H1 (cell line): ENCODE data around the gene MYO1D. TPM values are rescaled to one million over a fixed set of nuclear protein-coding genes. Genes with fewer than 3 reads are reported as not detected.

Source experiments
- CTCF ChIA-PET: fragments of 300-600 bp; sonication (Branson Sonifier 250); formaldehyde crosslinking; loops from one replicate; lab custom pipeline; 2021; ENCODE audit not compliant: partially characterized antibody; lab: Charles Lee
- POLR2A ChIA-PET: fragments of 300-600 bp; sonication (Branson Sonifier 250); formaldehyde crosslinking; loops from one replicate; lab custom pipeline; 2021; ENCODE audit warnings: inconsistent platforms; ENCODE audit not compliant: partially characterized antibody; lab: Charles Lee
- DNase-seq, 2 experiments: peaks; one replicate each; pipeline versions ENCODE4 v3.0.0 to v3.0.0-alpha.2; 2010 to 2022; ENCODE audit warnings: low spot score in 2 of 2, low read depth in 1 of 2, mixed read lengths in 1 of 2
- FAIRE-seq: peaks from 2 replicates; lab custom pipeline; 2011; peaks lifted over from hg19 to GRCh38; lab: Jason Lieb, UNC
- H2AFZ ChIP-seq: 2 replicates; pipeline ENCODE4 v1.8.1; 2012; ENCODE audit warnings: low read length, inconsistent platforms
- H2AK5ac ChIP-seq: 2 replicates; pipeline ENCODE4 v1.6.1; 2013; ENCODE audit warnings: low read depth, low read length
- H2BK120ac ChIP-seq: replicated peaks from 2 replicates; pipeline ENCODE3; 2013; ENCODE audit warnings: low read depth, low read length, inconsistent platforms
- H2BK12ac ChIP-seq: 2 replicates; pipeline ENCODE4 v1.6.1; 2013; ENCODE audit warnings: low read depth, low read length
- H2BK15ac ChIP-seq: 2 replicates; pipeline ENCODE4 v1.6.1; 2013; ENCODE audit warnings: low read length
- H2BK20ac ChIP-seq: 2 replicates; pipeline ENCODE4 v1.6.1; 2013; ENCODE audit warnings: low read length
- H2BK5ac ChIP-seq: 2 replicates; pipeline ENCODE4 v1.6.1; 2013; ENCODE audit warnings: low read depth, low read length
- H3K14ac ChIP-seq: 2 replicates; pipeline ENCODE4 v1.6.1; 2013; ENCODE audit warnings: inconsistent platforms; ENCODE audit not compliant: insufficient read length
- H3K18ac ChIP-seq: 2 replicates; pipeline ENCODE4 v1.6.1; 2013; ENCODE audit warnings: low read length; ENCODE audit errors: extremely low read depth
- H3K23ac ChIP-seq: 2 replicates; pipeline ENCODE4 v1.6.1; 2013; ENCODE audit warnings: inconsistent platforms; ENCODE audit not compliant: insufficient read length
- H3K23me2 ChIP-seq: 2 replicates; pipeline ENCODE4 v1.6.1; 2013; ENCODE audit warnings: low read depth, low read length
- H3K27ac ChIP-seq: 2 replicates; pipeline ENCODE4 v1.6.1; 2011; ENCODE audit warnings: low read depth, low read length, inconsistent platforms
- H3K27me3 ChIP-seq, 4 experiments: replicated peaks in 1 of 4; 1 replicate in 1 of 4; 2 replicates in 3 of 4; pipeline versions ENCODE4 v1.6.1 to v1.8.1; 2011 to 2013; ENCODE audit warnings: low read length in 3 of 4, mild to moderate bottlenecking in 3 of 4, inconsistent platforms in 2 of 4, mixed read lengths in 2 of 4, moderate library complexity in 1 of 4; ENCODE audit not compliant: control insufficient read depth in 3 of 4, insufficient read depth in 3 of 4; ENCODE audit errors: extremely low read depth in 1 of 4
- H3K36me3 ChIP-seq, 4 experiments: 2 replicates each; pipeline versions ENCODE4 v1.6.1 to v1.8.1; 2011 to 2013; ENCODE audit warnings: mild to moderate bottlenecking in 4 of 4, low read length in 3 of 4, moderate library complexity in 2 of 4, control low read depth in 1 of 4, inconsistent platforms in 1 of 4; ENCODE audit not compliant: insufficient read depth in 4 of 4, control insufficient read depth in 2 of 4
- H3K4ac ChIP-seq: replicated peaks from 2 replicates; pipeline ENCODE3; 2013; ENCODE audit warnings: low read length, low read depth, mixed read lengths, inconsistent platforms; ENCODE audit not compliant: insufficient read length
- H3K4me1 ChIP-seq, 4 experiments: replicated peaks in 1 of 4; 1 replicate in 1 of 4; 2 replicates in 3 of 4; pipeline versions ENCODE4 v1.6.1 to v1.8.1; 2011 to 2013; ENCODE audit warnings: low read length in 3 of 4, inconsistent platforms in 2 of 4, mixed read lengths in 1 of 4; ENCODE audit not compliant: insufficient read depth in 4 of 4, control insufficient read depth in 3 of 4
- H3K4me2 ChIP-seq, 2 experiments: 2 replicates each; pipeline versions ENCODE4 v1.6.1 to v1.8.1; 2011 to 2013; ENCODE audit warnings: low read depth in 2 of 2, low read length in 2 of 2, control low read depth in 1 of 2, inconsistent platforms in 1 of 2, mild to moderate bottlenecking in 1 of 2; ENCODE audit not compliant: insufficient read depth in 1 of 2
- H3K4me3 ChIP-seq, 4 experiments: fragments of 200-600, 300-600 bp in 1 of 4; sonication (generic), shearing (Covaris generic), sonication (Bioruptor Twin) in 1 of 4; 2 replicates each; pipeline versions ENCODE4 v1.5.1 to v1.8.1; 2011 to 2016; ENCODE audit warnings: low read length in 4 of 4, low read depth in 3 of 4, control low read depth in 2 of 4, inconsistent platforms in 2 of 4, mild to moderate bottlenecking in 2 of 4, mixed read lengths in 1 of 4, moderate library complexity in 1 of 4; ENCODE audit not compliant: insufficient read depth in 2 of 4; ENCODE audit errors: extremely low read depth in 1 of 4
- H3K56ac ChIP-seq: replicated peaks from 2 replicates; pipeline ENCODE3; 2013; ENCODE audit warnings: low read depth, mild to moderate bottlenecking, mixed read lengths, low read length, inconsistent platforms; ENCODE audit not compliant: insufficient read length
- H3K79me1 ChIP-seq: 2 replicates; pipeline ENCODE4 v1.6.1; 2013; ENCODE audit warnings: low read depth, low read length, control low read depth
- H3K79me2 ChIP-seq, 2 experiments: 2 replicates each; pipeline versions ENCODE4 v1.6.1 to v1.8.1; 2012 to 2013; ENCODE audit warnings: low read length in 2 of 2, mild to moderate bottlenecking in 2 of 2, inconsistent platforms in 1 of 2; ENCODE audit not compliant: insufficient read depth in 2 of 2, control insufficient read depth in 1 of 2
- H3K9ac ChIP-seq, 4 experiments: replicated peaks in 1 of 4; 1 replicate in 1 of 4; 2 replicates in 3 of 4; pipeline versions ENCODE4 v1.6.1 to v1.8.1; 2011 to 2013; ENCODE audit warnings: low read depth in 3 of 4, low read length in 3 of 4, control low read depth in 2 of 4, mild to moderate bottlenecking in 2 of 4, moderate library complexity in 2 of 4, inconsistent platforms in 1 of 4; ENCODE audit errors: extremely low read depth in 1 of 4
- H3K9me3 ChIP-seq, 2 experiments: 2 replicates each; pipeline versions ENCODE4 v1.6.1 to v1.8.1; 2012 to 2013; ENCODE audit warnings: mild to moderate bottlenecking in 2 of 2, moderate library complexity in 2 of 2, control low read depth in 1 of 2, inconsistent platforms in 1 of 2, low read depth in 1 of 2, low read length in 1 of 2, mixed read lengths in 1 of 2; ENCODE audit not compliant: insufficient read depth in 2 of 2
- H4K20me1 ChIP-seq, 2 experiments: replicated peaks in 1 of 2; 2 replicates each; pipeline versions ENCODE3 to v1.8.1; 2011 to 2013; ENCODE audit warnings: inconsistent platforms in 2 of 2, low read length in 2 of 2, mild to moderate bottlenecking in 1 of 2; ENCODE audit not compliant: insufficient read depth in 2 of 2, control insufficient read depth in 1 of 2
- H4K5ac ChIP-seq: 2 replicates; pipeline ENCODE4 v1.6.1; 2013; ENCODE audit warnings: low read length, low read depth, mixed read lengths, inconsistent platforms; ENCODE audit not compliant: insufficient read length
- H4K8ac ChIP-seq: 2 replicates; pipeline ENCODE4 v1.8.0; 2013; ENCODE audit warnings: mild to moderate bottlenecking, moderate library complexity, low read length, inconsistent platforms; ENCODE audit not compliant: insufficient read depth; ENCODE audit errors: extremely low read depth
- H4K91ac ChIP-seq: replicated peaks from 2 replicates; pipeline ENCODE3; 2013; ENCODE audit warnings: low read length, mixed read lengths, inconsistent platforms; ENCODE audit not compliant: insufficient read length
- CBX5 ChIP-seq: fragments of 300-800, 300-1000 bp; sonication (generic); IDR thresholded peaks from 2 replicates; pipeline ENCODE4 v1.7.1; 2016; ENCODE audit warnings: antibody characterized with exemption, low read length, low read depth
- CHD2 ChIP-seq: IDR thresholded peaks from 2 replicates; pipeline ENCODE4 v1.6.1; 2012; ENCODE audit warnings: low read length, improper control_type of control experiment
- KDM4A ChIP-seq: IDR thresholded peaks from one replicate; pipeline ENCODE4 v1.7.1; 2012; ENCODE audit warnings: low read depth, mild to moderate bottlenecking, moderate library complexity, low read length, inconsistent platforms; ENCODE audit not compliant: severe bottlenecking
- POLR2A ChIP-seq, 2 experiments: IDR thresholded peaks; 1 replicate in 1 of 2; 2 replicates in 1 of 2; pipeline ENCODE4 v1.6.1; 2011; ENCODE audit warnings: low read depth in 2 of 2, low read length in 2 of 2, mild to moderate bottlenecking in 2 of 2; ENCODE audit errors: control extremely low read depth in 1 of 2
- RAD21 ChIP-seq, 2 experiments: IDR thresholded peaks in 1 of 2; conservative IDR thresholded peaks in 1 of 2; 2 replicates each; pipeline ENCODE4 v1.6.1; 2011; ENCODE audit warnings: low read depth in 2 of 2, low read length in 2 of 2, improper control_type of control experiment in 1 of 2, inconsistent platforms in 1 of 2, mild to moderate bottlenecking in 1 of 2, moderate library complexity in 1 of 2
- SP4 ChIP-seq: IDR thresholded peaks from 2 replicates; pipeline ENCODE4 v1.6.1; 2012; ENCODE audit warnings: low read length, inconsistent platforms
- SRF ChIP-seq: IDR thresholded peaks from 2 replicates; pipeline ENCODE4 v1.6.1; 2011; ENCODE audit warnings: mild to moderate bottlenecking, low read depth, low read length, moderate library complexity
- SUZ12 ChIP-seq: fragments of 200-600 bp; sonication (generic); IDR thresholded peaks from 2 replicates; pipeline ENCODE4 v1.6.1; 2012; ENCODE audit warnings: mild to moderate bottlenecking, inconsistent platforms, low read length, moderate library complexity, mixed read lengths
- ZNF274 ChIP-seq: IDR thresholded peaks from 2 replicates; pipeline ENCODE4 v1.7.0; 2012; ENCODE audit warnings: low read length, borderline replicate concordance; ENCODE audit errors: extremely low read depth
- WGBS, 2 experiments: shearing (Covaris generic) in 1 of 2; methylation state at CpG; one replicate each; pipeline versions ENCODE4 v1.1.6 to v1.1.7; 2013 to 2015; ENCODE audit warnings: low lambda C conversion rate in 2 of 2, mixed read lengths in 2 of 2, inconsistent platforms in 1 of 2, low coverage in 1 of 2, missing lambda C conversion rate in 1 of 2; ENCODE audit not compliant: insufficient replicate concordance in 2 of 2, insufficient coverage in 1 of 2, insufficient read length in 1 of 2; ENCODE audit errors: extremely low coverage in 1 of 2, missing lambda C conversion rate in 1 of 2; 5-methylcytosine and 5-hydroxymethylcytosine counted together
- polyA plus RNA-seq, 7 experiments: library from polyadenylated mRNA; depleted of rRNA in 3 of 7; stranded (reverse) in 5 of 7; unstranded in 2 of 7; fragments of >200 nt in 5 of 7; fragments of 200-250 nt in 2 of 7; gene quantifications; 1 replicate in 5 of 7; 2 replicates in 1 of 7; 4 replicates in 1 of 7; pipeline versions ENCODE4 v1.2.1 to v1.2.3, GENCODE V29; 2011 to 2013; ENCODE audit warnings: missing spikeins in 2 of 7, mixed read lengths in 2 of 7
- total RNA-seq: library from RNA; stranded (reverse); fragmentation: NEBNext Ultra II Directional; extraction: Animal tissue kit (Norgen Biotek cat#: 25700); gene quantifications from 2 replicates; pipeline ENCODE4 v1.2.1, GENCODE V29; 2021
- TF ChIP-seq, protein P1 (sequence below): IDR thresholded peaks from 2 replicates; pipeline ENCODE4 v1.6.1; 2012; ENCODE audit warnings: low read length, inconsistent platforms
- TF ChIP-seq, protein P2 (sequence below): IDR thresholded peaks from 2 replicates; pipeline ENCODE4 v1.6.1; 2012; ENCODE audit warnings: inconsistent platforms
- TF ChIP-seq, protein P3 (sequence below): IDR thresholded peaks from 2 replicates; pipeline ENCODE4 v1.6.1; 2012; ENCODE audit warnings: inconsistent platforms

The MYO1D gene
- total and polyA plus RNA-seq, 2 of the 8 experiments (the other 6 are each of a cell fraction or from before 2014, with no cell fraction given), result 6.5 to 25.4 TPM

DNA sequence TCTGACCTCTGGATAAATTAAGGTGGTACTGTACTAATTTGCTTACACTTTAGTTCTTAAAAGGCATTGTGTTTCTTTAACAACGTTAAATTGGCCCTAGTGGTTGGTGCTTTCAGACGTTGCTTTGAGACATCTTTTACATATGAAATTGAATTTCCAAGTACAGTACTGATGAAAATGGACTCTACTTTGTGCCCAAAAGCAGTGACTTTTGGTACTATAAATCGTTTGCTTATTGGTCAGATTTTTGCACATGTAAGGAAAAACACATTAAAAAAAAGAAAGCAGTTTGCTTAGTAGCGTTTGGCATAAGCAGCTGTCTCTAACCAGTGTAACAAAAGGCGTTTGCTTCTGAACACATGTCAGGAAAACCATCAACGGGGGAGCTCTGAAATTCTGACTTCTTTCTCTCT lies 250.5 kb downstream of the MYO1D start:
- Histone ChIP-seq H3K9ac (no peak overlapping the region), H3K79me2 (no peaks in the 10 kb centered on the region), H4K20me1 (peaks cover 0 to 3% of the 10 kb centered on the region in 2 experiments), H2BK12ac (no peak overlapping the region), H3K4me1 (peaks cover 4 to 12% (median 6%) of the 10 kb centered on the region in 4 experiments; a peak in 6 of 7 replicates), H3K23me2 (no peaks in the 10 kb centered on the region), H3K27me3 (peaks cover 0 to 2% (median 0%) of the 10 kb centered on the region in 4 experiments; a peak in 1 of 7 replicates), H3K36me3 (no peaks in the 10 kb centered on the region), H2AK5ac (no peak overlapping the region), H2BK120ac (no peak overlapping the region), H3K79me1 (no peaks in the 10 kb centered on the region), H2AFZ (no peak overlapping the region), H4K5ac (no peak overlapping the region), H4K91ac (no peak overlapping the region), H2BK15ac (no peak overlapping the region), H3K4me3 (no peak overlapping the region), H3K27ac (no peak overlapping the region), H2BK5ac (no peak overlapping the region), H3K9me3 (no peaks in the 10 kb centered on the region), H2BK20ac (no peak overlapping the region), H3K56ac (no peak overlapping the region), H3K4me2 (no peak overlapping the region), H4K8ac (no peak overlapping the region), H3K18ac (no peak overlapping the region), H3K14ac (no peak overlapping the region), H3K4ac (no peak overlapping the region), H3K23ac (no peak overlapping the region)
- WGBS, 2 experiments, result 58% methylated on average over 6 of the region's 6 CpGs; no CpG with 5 or more reads in 1 of the 2 experiments
- DNase-seq, result no peak
- POLR2A ChIA-PET, result no interaction called here
- CTCF ChIA-PET, result interaction anchor here (0.6 to 2.0 kb wide), 4 partner anchors 21 to 142 kb away, joined by 3 to 6 read pairs (median 5); no protein-coding TSS in a partner anchor
- FAIRE-seq, result no peak
- TF ChIP-seq SUZ12, result no peak
- TF ChIP-seq RAD21 (IDR thresholded peaks at IDR 0.05 in 1 of 2, conservative IDR thresholded peaks at IDR 0.05 in 1 of 2; ENCODE audit: low read depth in 2 of 2, low read length in 2 of 2), result no peak
- no peak for TF ChIP-seq KDM4A
- no peak for TF ChIP-seq POLR2A (IDR thresholded peaks at IDR 0.05; ENCODE audit: control extremely low read depth in 1 of 2, low read depth in 2 of 2, low read length in 2 of 2)
- TF ChIP-seq, protein P1, sequence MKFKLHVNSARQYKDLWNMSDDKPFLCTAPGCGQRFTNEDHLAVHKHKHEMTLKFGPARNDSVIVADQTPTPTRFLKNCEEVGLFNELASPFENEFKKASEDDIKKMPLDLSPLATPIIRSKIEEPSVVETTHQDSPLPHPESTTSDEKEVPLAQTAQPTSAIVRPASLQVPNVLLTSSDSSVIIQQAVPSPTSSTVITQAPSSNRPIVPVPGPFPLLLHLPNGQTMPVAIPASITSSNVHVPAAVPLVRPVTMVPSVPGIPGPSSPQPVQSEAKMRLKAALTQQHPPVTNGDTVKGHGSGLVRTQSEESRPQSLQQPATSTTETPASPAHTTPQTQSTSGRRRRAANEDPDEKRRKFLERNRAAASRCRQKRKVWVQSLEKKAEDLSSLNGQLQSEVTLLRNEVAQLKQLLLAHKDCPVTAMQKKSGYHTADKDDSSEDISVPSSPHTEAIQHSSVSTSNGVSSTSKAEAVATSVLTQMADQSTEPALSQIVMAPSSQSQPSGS, result no peak
- no peak for TF ChIP-seq SRF
- TF ChIP-seq ZNF274, result no peak
- TF ChIP-seq, protein P2, sequence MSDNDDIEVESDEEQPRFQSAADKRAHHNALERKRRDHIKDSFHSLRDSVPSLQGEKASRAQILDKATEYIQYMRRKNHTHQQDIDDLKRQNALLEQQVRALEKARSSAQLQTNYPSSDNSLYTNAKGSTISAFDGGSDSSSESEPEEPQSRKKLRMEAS, result no peak
- TF ChIP-seq CBX5, result no peak
- TF ChIP-seq, protein P3, sequence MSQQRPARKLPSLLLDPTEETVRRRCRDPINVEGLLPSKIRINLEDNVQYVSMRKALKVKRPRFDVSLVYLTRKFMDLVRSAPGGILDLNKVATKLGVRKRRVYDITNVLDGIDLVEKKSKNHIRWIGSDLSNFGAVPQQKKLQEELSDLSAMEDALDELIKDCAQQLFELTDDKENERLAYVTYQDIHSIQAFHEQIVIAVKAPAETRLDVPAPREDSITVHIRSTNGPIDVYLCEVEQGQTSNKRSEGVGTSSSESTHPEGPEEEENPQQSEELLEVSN, result no peak
- TF ChIP-seq CHD2, result no peak
- TF ChIP-seq SP4, result no peak
